Spleen (tissue), 7 donors: Measurements from ENCODE around the gene PER3.

Source experiments
- POLR2AphosphoS5 ChIP-seq, 3 donors: sonication (generic); formaldehyde crosslinking; IDR thresholded peaks; one replicate each; pipeline ENCODE4 v1.5.1; 2017; ENCODE audit warnings: antibody characterized with exemption in 3 of 3
- TF ChIP-seq, protein P1 (sequence below), 11 experiments: fragments of 200-600 bp in 7 of 11; fragments of 450-650 bp in 4 of 11; sonication (generic) in 4 of 11; IDR thresholded peaks in 8 of 11; conservative IDR thresholded peaks in 3 of 11; 1 replicate in 7 of 11; 2 replicates in 4 of 11; pipeline versions ENCODE4 v1.4.0 to v1.8.0; 2016 to 2021; ENCODE audit warnings: antibody characterized with exemption in 11 of 11, inconsistent platforms in 4 of 11, mild to moderate bottlenecking in 1 of 11
- donor health status: DM: no; HTN: no; CAD: no; lungs with moderate emphysema.
- donor health status: DM: no; HTN: no; CAD: no.
- donor health status: DM: no; HTN: no; CAD: no.

DNA sequence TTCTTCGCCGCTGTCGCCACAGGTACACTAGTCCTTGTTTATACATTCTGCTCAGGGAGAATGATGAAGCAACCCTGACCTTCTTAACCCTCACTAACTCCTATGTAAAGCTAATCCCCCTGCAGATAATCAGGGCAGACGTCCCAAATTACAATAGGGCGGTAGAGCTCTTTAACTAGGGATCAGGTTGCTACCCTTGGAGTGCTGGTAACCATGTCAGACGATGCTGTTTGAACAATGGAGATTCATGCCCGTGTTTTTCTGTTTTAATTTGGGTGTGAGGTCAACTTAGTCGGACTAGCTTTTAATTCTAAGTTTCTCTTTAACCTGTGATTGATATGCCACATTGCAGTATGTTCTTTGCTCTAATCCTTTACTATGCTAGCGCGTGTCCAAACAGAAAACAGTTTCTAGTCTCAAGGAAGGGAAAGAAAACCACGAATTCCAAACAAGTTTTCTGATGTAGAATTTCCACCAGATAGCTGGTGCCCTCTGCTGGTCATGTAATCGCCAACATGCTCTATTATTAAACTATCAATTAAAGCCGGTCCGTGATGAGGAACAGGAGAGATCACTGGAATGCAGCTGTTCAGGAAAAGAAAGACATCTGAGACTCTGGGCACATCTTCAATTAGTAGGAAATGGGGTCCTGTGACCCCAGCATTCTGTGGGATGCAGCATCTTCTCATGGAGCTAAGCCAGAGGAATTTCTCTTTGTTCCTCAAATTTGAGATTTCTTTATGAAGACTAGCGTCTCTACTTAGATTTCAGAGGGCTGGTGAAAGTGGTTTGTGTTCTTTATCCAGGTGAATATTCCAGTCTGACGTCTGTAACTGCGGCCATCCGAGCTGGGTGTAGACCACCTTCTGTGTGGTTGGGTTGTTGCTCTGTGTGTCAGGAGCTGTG is 31.3 kb upstream of the PER3 start:
- TF ChIP-seq, protein P1, sequence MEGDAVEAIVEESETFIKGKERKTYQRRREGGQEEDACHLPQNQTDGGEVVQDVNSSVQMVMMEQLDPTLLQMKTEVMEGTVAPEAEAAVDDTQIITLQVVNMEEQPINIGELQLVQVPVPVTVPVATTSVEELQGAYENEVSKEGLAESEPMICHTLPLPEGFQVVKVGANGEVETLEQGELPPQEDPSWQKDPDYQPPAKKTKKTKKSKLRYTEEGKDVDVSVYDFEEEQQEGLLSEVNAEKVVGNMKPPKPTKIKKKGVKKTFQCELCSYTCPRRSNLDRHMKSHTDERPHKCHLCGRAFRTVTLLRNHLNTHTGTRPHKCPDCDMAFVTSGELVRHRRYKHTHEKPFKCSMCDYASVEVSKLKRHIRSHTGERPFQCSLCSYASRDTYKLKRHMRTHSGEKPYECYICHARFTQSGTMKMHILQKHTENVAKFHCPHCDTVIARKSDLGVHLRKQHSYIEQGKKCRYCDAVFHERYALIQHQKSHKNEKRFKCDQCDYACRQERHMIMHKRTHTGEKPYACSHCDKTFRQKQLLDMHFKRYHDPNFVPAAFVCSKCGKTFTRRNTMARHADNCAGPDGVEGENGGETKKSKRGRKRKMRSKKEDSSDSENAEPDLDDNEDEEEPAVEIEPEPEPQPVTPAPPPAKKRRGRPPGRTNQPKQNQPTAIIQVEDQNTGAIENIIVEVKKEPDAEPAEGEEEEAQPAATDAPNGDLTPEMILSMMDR (IDR thresholded peaks at IDR 0.05 in 8 of 11, conservative IDR thresholded peaks at IDR 0.05 in 3 of 11), result peak; percentile 42 to 86 (median 74)
- TF ChIP-seq POLR2AphosphoS5 (IDR thresholded peaks at IDR 0.05), result no peak
